GM12878 (cell line): ENCODE data around the gene UBAP1L. TPM values are rescaled to one million over a fixed set of nuclear protein-coding genes. Genes with fewer than 3 reads are reported as not detected.

Source experiments
- BRCA1 ChIP-seq: IDR thresholded peaks from 2 replicates; pipeline ENCODE4 v1.6.1; 2011; ENCODE audit warnings: low read depth, low read length, improper control_type of control experiment
- CBFB ChIP-seq: IDR thresholded peaks from 2 replicates; pipeline ENCODE4 v1.6.1; 2016; ENCODE audit warnings: antibody characterized with exemption, low read depth
- ETV6 ChIP-seq, 2 experiments: fragments of 450-650 bp in 1 of 2; IDR thresholded peaks in 1 of 2; conservative IDR thresholded peaks in 1 of 2; 2 replicates each; pipeline ENCODE4 v1.6.1; 2014; ENCODE audit warnings: antibody characterized with exemption in 1 of 2, borderline replicate concordance in 1 of 2, low read depth in 1 of 2, mild to moderate bottlenecking in 1 of 2, moderate library complexity in 1 of 2
- RFX5 ChIP-seq: IDR thresholded peaks from 2 replicates; pipeline ENCODE4 v1.6.1; 2011; ENCODE audit warnings: low read depth, low read length, improper control_type of control experiment
- SUPT20H ChIP-seq: IDR thresholded peaks from 2 replicates; pipeline ENCODE4 v1.6.1; 2011; ENCODE audit warnings: low read depth, mild to moderate bottlenecking, low read length, moderate library complexity, borderline replicate concordance; ENCODE audit not compliant: control insufficient read depth
- ZBED1 ChIP-seq: IDR thresholded peaks from 2 replicates; pipeline ENCODE4 v1.6.1; 2016; ENCODE audit warnings: borderline replicate concordance
- polyA plus RNA-seq, 11 experiments: library from polyadenylated mRNA; depleted of rRNA in 4 of 11; unstranded in 6 of 11; stranded (reverse) in 5 of 11; fragments of >200 nt; fragmentation: Nextera tagmentation in 4 of 11; fragmentation: Illumina TruSeq in 1 of 11; extraction: Ambion mirVana in 4 of 11; extraction: Trizol in 1 of 11; gene quantifications; 1 replicate in 1 of 11; 2 replicates in 10 of 11; pipeline versions ENCODE4 v1.2.1 to v1.2.3, GENCODE V29; 2011 to 2016; ENCODE audit warnings: inconsistent platforms in 2 of 11, missing spikeins in 2 of 11, low read depth in 1 of 11
- total RNA-seq, 4 experiments: library from RNA; depleted of rRNA in 3 of 4; stranded (reverse); fragments of >200 nt in 3 of 4; fragmentation: Illumina TruSeq in 1 of 4; extraction: Trizol in 1 of 4; gene quantifications; 2 replicates each; pipeline versions ENCODE4 v1.2.1 to v1.2.3, GENCODE V29; 2013 to 2021
- TF ChIP-seq, protein P1 (sequence below): fragments of 450-650 bp; IDR thresholded peaks from 2 replicates; pipeline ENCODE4 v1.6.1; 2016; ENCODE audit warnings: mild to moderate bottlenecking, moderate library complexity, borderline replicate concordance
- TF ChIP-seq, protein P2 (sequence below): fragments of 450-650 bp; IDR thresholded peaks from 2 replicates; pipeline ENCODE4 v1.6.1; 2016; ENCODE audit warnings: mild to moderate bottlenecking

The UBAP1L gene
- total and polyA plus RNA-seq, 10 of the 15 experiments (the other 5 are each of a cell fraction or from before 2014, with no cell fraction given) = 0.03 to 2.6 (median 1.0) TPM

DNA sequence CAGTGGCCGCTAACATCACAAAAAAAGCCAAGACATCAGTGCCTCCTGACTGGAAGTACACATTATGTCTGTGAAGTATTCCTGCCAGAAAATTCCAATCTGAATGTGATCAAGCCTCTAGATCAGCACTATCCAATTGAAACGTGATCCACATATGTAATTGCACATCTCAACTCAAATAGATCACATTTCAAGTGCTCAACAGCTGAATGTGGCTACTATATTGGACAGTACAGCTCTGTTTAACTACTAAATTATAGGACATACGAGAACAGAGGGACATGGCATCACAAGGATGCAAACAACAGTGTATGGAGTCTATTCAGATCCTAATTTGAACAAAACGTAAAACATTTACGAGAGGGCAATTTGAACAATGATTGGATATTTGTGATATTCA lies 542 bp upstream of the UBAP1L start (continued):
- TF ChIP-seq, protein P1, sequence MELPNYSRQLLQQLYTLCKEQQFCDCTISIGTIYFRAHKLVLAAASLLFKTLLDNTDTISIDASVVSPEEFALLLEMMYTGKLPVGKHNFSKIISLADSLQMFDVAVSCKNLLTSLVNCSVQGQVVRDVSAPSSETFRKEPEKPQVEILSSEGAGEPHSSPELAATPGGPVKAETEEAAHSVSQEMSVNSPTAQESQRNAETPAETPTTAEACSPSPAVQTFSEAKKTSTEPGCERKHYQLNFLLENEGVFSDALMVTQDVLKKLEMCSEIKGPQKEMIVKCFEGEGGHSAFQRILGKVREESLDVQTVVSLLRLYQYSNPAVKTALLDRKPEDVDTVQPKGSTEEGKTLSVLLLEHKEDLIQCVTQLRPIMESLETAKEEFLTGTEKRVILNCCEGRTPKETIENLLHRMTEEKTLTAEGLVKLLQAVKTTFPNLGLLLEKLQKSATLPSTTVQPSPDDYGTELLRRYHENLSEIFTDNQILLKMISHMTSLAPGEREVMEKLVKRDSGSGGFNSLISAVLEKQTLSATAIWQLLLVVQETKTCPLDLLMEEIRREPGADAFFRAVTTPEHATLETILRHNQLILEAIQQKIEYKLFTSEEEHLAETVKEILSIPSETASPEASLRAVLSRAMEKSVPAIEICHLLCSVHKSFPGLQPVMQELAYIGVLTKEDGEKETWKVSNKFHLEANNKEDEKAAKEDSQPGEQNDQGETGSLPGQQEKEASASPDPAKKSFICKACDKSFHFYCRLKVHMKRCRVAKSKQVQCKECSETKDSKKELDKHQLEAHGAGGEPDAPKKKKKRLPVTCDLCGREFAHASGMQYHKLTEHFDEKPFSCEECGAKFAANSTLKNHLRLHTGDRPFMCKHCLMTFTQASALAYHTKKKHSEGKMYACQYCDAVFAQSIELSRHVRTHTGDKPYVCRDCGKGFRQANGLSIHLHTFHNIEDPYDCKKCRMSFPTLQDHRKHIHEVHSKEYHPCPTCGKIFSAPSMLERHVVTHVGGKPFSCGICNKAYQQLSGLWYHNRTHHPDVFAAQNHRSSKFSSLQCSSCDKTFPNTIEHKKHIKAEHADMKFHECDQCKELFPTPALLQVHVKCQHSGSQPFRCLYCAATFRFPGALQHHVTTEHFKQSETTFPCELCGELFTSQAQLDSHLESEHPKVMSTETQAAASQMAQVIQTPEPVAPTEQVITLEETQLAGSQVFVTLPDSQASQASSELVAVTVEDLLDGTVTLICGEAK = no peak
- TF ChIP-seq ZBED1 = no peak
- no peak for TF ChIP-seq SUPT20H
- TF ChIP-seq ETV6 (conservative IDR thresholded peaks at IDR 0.05 in 1 of 2, IDR thresholded peaks at IDR 0.05 in 1 of 2; ENCODE audit: borderline replicate concordance in 1 of 2, low read depth in 1 of 2) = no peak
- TF ChIP-seq RFX5 = no peak
- TF ChIP-seq BRCA1 = no peak
- TF ChIP-seq, protein P2, sequence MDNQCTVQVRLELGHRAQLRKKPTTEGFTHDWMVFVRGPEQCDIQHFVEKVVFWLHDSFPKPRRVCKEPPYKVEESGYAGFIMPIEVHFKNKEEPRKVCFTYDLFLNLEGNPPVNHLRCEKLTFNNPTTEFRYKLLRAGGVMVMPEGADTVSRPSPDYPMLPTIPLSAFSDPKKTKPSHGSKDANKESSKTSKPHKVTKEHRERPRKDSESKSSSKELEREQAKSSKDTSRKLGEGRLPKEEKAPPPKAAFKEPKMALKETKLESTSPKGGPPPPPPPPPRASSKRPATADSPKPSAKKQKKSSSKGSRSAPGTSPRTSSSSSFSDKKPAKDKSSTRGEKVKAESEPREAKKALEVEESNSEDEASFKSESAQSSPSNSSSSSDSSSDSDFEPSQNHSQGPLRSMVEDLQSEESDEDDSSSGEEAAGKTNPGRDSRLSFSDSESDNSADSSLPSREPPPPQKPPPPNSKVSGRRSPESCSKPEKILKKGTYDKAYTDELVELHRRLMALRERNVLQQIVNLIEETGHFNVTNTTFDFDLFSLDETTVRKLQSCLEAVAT = no peak
- no peak for TF ChIP-seq CBFB
- TF ChIP-seq, all 136 proteins: peak for 0
